GM12878 (cell line): ENCODE results near the gene CACUL1.

Experiments
- BCL3 ChIP-seq: IDR thresholded peaks from 2 replicates; pipeline ENCODE4 v1.6.1; 2011; ENCODE audit warnings: borderline replicate concordance, low read depth, mild to moderate bottlenecking, moderate library complexity, low read length; ENCODE audit not compliant: insufficient read depth, poor library complexity, severe bottlenecking
- CBFB ChIP-seq: IDR thresholded peaks from 2 replicates; pipeline ENCODE4 v1.6.1; 2016; ENCODE audit warnings: antibody characterized with exemption, low read depth
- CTCF ChIP-seq, 3 experiments: IDR thresholded peaks in 2 of 3; conservative IDR thresholded peaks in 1 of 3; 2 replicates each; pipeline ENCODE4 v1.5.1; 2011; ENCODE audit warnings: low read depth in 3 of 3, low read length in 3 of 3, mild to moderate bottlenecking in 3 of 3, control low read depth in 2 of 3, moderate library complexity in 2 of 3, inconsistent platforms in 1 of 3, mixed read lengths in 1 of 3; ENCODE audit not compliant: control insufficient read depth in 2 of 3, insufficient read depth in 1 of 3; ENCODE audit errors: extremely low read depth in 1 of 3
- EP300 ChIP-seq, 2 experiments: fragments of 150-350 bp in 1 of 2; IDR thresholded peaks; 2 replicates each; pipeline ENCODE4 v1.6.1; 2011 to 2012; ENCODE audit warnings: low read depth in 2 of 2, low read length in 2 of 2, borderline replicate concordance in 1 of 2, improper control_type of control experiment in 1 of 2, inconsistent platforms in 1 of 2; ENCODE audit not compliant: control insufficient read depth in 1 of 2
- EZH2 ChIP-seq: IDR thresholded peaks from 2 replicates; pipeline ENCODE4 v1.6.1; 2012; ENCODE audit warnings: low read depth, mild to moderate bottlenecking, control low read depth, inconsistent platforms, low read length, borderline replicate concordance; ENCODE audit not compliant: control insufficient read depth
- RAD21 ChIP-seq: IDR thresholded peaks from 2 replicates; pipeline ENCODE4 v1.6.1; 2011; ENCODE audit warnings: mild to moderate bottlenecking, low read depth, low read length, moderate library complexity; ENCODE audit not compliant: insufficient read depth
- RBBP5 ChIP-seq: fragments of 200-600 bp; sonication (generic); conservative IDR thresholded peaks from 2 replicates; pipeline ENCODE4 v1.6.1; 2016
- SMC3 ChIP-seq: IDR thresholded peaks from 2 replicates; pipeline ENCODE4 v1.6.1; 2011; ENCODE audit warnings: low read length, improper control_type of control experiment, borderline replicate concordance
- SP1 ChIP-seq: IDR thresholded peaks from one replicate; pipeline ENCODE4 v1.6.1; 2011; ENCODE audit warnings: low read depth, low read length
- SUZ12 ChIP-seq: fragments of 200-600 bp; sonication (generic); IDR thresholded peaks from one replicate; pipeline ENCODE4 v1.6.1; 2018; ENCODE audit warnings: antibody characterized with exemption, mild to moderate bottlenecking; ENCODE audit not compliant: unreplicated experiment
- YY1 ChIP-seq: IDR thresholded peaks from 2 replicates; pipeline ENCODE4 v1.6.1; 2011; ENCODE audit warnings: low read depth, mild to moderate bottlenecking, low read length

DNA sequence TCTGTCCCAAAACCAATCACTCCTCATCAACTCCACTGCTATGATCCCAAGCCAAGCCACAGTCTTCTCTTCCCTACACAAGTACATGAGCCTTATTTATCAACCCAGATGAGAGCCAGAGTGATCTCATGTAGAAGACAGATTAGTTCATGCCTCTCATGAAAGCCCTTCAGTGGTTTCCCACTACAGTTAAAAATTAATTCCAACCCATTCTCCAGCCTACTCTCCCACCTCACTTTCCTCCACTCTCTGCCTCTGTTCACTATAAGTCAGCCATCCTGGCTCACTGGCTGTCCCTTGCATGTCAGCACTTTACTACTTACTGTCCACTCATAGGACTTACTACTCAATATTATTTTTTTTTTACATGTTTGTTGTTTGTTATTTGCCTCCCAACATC lies 67.3 kb downstream of the CACUL1 start:
- TF ChIP-seq CTCF (IDR thresholded peaks at IDR 0.05 in 2 of 3, conservative IDR thresholded peaks at IDR 0.05 in 1 of 3; ENCODE audit: control insufficient read depth in 2 of 3, extremely low read depth in 1 of 3, insufficient read depth in 1 of 3, low read depth in 3 of 3, low read length in 3 of 3) (no peak), EP300 (IDR thresholded peaks at IDR 0.05; ENCODE audit: borderline replicate concordance in 1 of 2, control insufficient read depth in 1 of 2, low read depth in 2 of 2, low read length in 2 of 2) (no peak), YY1 (no peak), CBFB (no peak), SP1 (no peak), SMC3 (no peak), RAD21 (no peak), RBBP5 (no peak), SUZ12 (no peak), EZH2 (no peak), BCL3 (no peak)
